Measurements from ENCODE around the gene SRSF9.
A peak's percentile ranks its signal among the peaks of the same experiment; 100 is the strongest.
"Not testable (repeated sequence)": the region's sequence is repeated elsewhere in the genome, so short reads cannot be mapped to it uniquely, and the experiment has no call there.

SRSF9 gene

DNA sequence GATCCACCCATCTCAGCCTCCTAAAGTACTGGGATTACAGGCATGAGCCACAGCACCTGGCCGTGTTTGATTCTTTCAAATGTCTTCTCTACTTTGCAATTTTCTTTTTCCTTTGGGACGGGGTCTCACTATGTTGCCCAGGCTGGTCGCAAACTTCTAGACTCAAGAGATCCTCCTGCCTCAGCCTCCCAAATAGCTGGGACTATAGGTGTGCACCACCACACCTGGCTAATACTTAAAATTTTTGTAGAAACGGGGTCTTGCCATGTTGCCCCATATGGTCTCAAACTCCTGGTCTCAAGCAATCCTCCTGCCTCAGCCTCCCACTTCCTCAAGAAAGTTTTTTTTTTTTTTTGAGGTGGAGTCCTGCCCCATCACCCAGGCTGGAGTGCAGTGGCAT is 21.6 kb downstream of the SRSF9 start:
- no peak for DNase-seq (ENCODE audit: low read depth, low spot score)

DNA sequence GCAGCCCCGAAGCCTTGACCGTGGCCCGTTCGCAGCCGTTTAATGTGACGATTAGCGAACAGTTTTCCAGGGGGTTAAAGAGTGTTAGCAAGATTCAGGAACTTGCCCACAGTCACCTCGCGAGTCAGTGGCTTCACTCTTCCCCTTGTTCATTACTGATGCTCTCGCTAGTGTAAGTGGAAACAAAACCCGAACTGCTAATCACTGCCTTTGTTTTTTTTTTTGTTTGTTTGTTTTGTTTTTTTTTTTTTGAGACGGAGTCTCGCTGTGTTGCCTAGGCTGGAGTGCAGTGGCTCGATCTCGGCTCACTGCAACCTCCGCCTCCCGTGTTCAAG is 22.7 kb downstream of the SRSF9 start:
- DNase-seq (ENCODE audit: low read depth, low spot score) = not testable (repeated sequence)

DNA sequence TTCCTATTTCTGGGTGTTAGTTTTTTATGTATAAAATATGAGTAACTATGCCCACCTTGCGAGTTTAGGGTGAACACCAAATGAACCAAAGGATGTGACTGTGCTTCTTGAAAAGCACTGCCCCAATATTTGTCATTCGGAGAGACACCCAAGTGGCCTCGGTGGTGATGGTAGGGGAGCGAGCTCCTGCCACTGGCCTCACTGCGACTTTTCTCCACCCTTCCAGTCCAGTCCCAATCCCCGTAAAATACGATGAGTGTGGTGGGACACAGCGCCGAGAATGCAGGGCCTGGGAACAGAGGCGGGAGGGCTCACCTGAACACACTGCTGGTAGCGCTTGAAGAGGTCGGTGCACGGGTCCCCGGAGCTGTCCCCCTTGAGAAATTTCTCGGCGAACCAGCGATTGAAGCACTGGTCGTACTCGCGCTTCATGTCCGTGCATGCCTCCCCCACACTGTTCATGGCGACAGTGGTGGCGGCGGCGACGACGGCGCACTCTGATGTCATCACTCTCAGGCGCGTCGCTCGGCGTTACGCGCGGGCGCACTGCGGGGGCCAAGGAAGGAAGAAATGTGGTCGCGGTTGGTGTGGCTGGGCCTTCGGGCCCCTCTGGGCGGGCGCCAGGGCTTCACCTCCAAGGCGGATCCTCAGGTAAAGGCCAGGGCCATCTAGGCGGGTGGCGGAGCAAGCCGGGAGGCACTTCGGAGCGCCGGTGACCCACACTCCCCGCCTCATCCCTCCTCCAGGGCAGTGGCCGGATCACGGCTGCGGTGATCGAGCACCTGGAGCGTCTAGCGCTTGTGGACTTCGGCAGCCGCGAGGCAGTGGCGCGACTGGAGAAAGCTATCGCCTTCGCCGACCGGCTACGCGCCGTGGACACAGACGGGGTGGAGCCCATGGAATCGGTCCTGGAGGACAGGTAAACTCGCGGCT is 23.4 kb downstream of the SRSF9 start, which contains the start of the genes GATC and TRIAP1:
TSS of gene GATC (plus strand) at position 534 of the 933 bp plus-strand sequence. CDS start at position 571, 37 bp downstream.
TSS of gene TRIAP1 (minus strand) at position 474 of the 933 bp plus-strand sequence. CDS start at position 462, 12 bp downstream.
- DNase-seq (ENCODE audit: low read depth, low spot score) = peak; percentile 96

DNA sequence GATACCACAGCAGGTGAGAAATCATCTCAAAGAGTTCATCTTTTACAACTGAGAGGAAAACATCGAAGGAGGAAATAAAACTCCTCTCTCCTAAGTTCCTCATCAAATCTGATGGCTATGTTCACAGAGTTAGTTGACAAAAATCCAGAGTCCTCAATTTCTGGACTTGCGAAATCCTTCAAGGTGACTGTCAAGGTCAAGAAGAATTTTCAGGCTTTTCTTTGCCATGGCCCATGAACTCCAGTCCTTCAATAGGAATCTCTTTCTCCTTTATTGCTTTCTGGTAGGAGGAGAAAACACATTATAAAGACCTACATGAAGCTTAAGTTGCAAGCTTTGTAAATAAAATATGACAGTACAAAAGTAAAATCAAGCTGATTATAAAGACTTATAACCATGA is 24.9 kb downstream of the SRSF9 start:
- DNase-seq (ENCODE audit: low read depth, low spot score) = no peak

DNA sequence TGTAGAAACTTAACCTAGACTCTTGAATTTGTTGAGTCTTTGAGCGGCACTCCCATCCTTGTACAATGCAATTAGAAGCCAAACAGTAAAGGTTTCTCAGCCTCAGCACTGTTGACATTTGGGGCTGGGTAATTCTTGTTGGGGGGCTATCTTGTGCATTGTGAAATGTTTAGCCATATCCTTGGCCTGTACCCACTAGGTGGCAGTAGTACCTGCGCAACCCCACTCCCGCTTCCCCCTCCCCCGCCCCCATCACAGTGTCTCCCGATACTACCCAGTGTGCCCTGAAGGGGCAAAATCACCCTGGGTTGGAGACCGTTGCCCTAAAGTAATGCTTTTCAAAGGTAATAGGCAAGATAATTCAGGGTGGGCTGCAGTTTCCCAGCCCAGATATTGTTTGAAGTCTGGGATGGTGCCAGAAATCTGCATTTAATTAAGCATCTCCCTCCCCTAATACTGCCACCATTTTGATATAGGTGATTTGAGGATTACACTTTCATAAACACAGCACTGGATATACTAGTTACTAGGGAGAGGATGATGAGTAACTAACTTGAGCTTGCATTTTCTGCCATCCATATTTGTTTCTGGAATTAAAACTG is 29.8 kb downstream of the SRSF9 start:
- DNase-seq (ENCODE audit: low read depth, low spot score) = peak; percentile 64

DNA sequence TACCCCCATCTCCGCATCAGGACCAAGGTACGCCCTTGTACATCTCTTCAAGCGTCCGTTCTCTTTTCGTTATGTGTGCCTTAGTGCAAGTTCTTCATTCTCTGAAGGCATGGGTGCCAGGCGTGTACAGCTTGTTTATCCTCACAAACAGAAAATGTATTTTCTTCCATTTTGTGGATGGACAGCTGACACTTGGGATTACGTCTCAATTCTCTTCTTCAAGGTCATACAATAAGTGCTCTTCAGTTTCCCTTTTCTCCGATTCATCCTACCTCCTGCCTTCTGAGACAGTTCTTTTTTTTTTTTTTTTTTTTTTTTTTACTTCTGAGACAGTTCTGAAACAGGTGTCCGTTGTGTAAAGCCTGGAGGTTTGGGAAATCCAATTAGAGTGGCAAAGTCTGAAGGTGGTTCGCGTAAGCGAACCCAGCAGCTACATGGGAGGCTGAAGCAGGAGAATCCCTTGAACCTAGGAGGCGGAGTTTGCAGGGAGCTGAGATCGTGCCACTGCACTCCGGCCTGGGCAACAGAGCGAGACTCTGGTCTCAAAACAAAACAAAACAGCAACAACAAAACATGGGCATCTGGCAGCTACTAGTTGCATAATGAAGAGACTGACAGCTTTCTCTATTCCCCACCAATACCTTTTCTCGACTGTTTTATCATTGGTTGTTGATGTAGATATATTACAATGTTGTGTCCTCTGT is 30.9 kb downstream of the SRSF9 start:
- no peak for DNase-seq (ENCODE audit: low read depth, low spot score)

DNA sequence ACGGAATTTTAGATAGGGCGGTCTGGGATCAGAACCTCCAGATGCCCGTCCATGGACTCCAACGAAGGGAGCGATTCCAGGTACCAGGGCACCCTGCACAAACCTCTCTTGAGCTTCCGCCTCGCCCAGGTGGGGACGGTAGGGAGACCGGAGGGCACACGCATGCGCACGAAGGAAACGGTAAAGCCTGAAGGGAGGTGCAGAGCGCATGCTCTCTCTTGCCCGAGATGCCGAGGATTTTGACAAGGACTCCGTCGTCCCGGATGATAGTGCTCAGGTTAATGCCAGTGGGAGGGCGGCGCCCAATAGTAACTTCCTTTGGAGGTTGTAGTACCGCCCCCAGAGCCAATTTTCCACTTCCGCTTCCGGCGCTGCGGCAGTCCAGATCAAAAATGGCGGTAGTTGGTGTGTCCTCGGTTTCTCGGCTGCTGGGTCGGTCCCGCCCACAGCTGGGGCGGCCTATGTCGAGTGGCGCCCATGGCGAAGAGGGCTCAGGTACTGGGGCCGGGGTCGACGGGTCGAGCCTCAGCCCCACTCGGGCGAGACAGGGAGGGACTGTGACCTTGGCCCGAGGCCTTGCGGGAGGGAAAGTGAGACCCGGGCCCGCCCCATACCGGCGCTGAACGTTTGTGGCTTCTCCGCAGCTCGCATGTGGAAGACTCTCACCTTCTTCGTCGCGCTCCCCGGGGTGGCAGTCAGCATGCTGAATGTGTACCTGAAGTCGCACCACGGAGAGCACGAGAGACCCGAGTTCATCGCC is 31.6 kb downstream of the SRSF9 start, which contains the start of gene COX6A1:
TSS of gene COX6A1 (plus strand) at position 379 of the 760 bp plus-strand sequence. CDS start at position 393, 14 bp downstream.
- DNase-seq (ENCODE audit: low read depth, low spot score) = peak; percentile 98

DNA sequence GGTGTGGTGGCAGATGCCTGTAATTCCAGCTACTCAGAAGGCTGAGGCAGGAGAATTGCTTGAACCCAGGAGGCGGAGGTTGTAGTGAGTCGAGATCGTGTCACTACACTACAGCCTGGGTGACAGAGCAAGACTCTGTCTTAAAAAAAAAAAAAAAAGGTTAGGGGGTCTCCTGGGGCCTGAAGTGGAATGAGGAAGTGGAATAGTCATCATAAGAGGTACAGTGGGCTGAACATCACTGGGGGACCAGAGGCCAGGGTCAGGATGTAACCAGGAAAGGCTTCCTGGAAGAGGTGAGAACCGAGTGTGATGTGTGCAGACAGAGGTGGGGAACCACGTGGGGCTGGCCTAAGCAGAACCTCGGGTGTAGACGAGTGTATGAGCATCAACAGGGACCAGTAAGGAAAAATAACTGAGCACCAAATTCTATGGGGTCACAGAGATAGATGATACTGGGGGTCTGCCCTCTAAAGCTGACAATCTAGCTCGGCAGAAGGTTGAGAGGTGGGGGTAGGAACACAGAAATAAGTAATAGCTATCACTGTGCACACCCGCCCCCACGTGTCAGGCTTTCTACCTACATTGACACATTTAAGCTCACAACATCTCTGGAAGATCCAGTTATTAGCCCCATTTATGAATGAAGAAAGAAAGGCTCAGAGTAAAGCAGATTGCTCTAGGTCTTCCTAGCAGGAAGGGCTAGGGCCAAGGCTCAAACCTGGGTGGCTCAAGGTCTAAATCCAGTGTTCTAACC is 36.6 kb downstream of the SRSF9 start:
- no peak for DNase-seq (ENCODE audit: low read depth, low spot score)

DNA sequence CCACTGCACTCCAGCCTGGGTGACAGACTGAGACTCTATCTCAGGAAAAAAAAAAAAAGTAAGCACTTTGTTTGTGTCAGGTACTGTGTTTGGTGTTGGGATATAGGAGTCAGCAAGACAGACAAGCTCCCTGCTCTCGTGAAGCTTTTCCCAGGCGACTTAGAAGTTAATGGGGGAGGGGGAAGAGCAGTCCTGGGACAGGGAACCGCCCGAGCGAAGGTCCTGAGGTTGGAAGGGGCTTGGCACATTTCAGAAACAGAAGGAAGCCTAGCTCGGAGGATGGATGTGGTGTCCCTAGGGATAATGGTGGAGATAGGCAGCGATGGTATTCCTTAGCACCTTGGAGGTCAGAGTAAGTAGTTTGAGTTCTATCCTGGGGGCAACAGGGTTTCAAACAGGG is 40.2 kb downstream of the SRSF9 start:
- DNase-seq (ENCODE audit: low read depth, low spot score) = peak; percentile 30

DNA sequence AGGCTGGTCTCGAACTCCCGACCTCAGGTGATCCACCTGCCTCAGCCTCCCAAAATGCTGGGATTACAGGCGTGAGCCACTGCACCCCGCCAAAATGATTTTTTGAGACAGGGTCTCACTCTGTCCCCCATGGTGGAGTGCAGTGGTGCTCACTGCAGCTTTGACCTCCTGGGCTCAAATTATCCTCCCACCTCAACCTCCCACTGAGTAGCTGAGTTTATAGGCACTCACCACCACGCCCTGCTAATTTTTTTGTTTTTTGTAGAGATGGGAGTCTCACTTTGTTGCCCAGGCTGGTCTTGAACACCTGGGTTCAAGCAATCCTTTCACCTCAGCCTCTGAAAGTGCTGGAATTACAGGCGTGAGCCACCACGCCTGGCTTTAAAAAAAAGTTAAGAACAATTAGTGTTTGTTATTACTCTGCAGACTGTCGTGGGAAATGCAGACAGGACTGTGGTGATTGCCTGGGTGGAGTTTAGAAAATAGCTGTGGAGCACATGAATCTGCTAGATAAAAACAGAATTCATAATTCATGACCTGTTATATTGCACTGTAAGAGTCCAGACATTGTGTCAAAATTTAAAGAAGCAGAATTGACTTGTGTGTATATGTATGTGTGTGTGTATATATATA is 40.8 kb downstream of the SRSF9 start:
- no peak for DNase-seq (ENCODE audit: low read depth, low spot score)

DNA sequence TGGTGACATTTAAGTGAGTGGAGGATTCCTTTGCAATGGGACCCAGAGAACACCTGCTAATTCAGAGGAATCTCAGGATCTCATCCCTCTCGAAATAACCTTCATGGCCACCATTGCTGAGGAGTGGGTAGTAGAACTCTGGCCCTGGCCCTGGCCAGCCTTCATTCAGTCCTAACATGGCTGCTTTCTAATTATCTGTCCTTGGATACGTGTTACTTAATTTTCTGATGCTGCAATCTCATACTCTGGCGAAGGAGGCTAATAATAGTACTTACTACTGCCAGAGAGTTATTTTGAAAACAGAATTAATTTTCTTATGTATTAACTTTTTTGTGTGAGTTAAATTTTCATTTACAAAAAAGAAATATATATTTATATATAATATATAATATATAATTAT is 43.8 kb downstream of the SRSF9 start:
- no peak for DNase-seq (ENCODE audit: low read depth, low spot score)

DNA sequence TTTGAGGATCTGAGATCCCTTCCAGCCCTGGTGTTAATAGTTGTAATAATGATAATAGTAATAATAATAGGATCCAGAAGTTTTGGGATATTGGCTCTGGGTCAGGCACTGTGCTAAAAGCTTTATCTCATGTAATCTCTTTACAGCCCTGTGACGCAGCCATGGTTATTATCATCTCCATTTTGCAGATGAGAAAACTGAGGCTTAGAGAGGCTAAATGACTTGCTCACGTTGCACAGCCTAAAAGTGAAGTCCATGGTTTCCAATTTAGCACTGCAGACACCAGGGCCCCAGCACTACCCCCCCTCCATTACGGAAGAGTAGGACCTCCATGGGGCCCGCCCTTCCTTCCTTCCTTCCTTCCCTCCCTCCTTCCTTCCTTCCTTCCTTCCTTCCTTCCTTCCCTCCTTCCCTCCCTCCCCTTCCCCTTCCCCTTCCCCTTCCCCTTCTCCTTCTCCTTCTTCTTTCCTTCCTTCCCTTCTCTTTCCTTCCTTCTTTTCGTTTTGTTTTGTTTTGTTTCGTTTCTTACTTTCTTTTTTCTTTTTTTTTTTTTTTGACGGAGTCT is 46.6 kb downstream of the SRSF9 start:
- DNase-seq (ENCODE audit: low read depth, low spot score) = no peak

DNA sequence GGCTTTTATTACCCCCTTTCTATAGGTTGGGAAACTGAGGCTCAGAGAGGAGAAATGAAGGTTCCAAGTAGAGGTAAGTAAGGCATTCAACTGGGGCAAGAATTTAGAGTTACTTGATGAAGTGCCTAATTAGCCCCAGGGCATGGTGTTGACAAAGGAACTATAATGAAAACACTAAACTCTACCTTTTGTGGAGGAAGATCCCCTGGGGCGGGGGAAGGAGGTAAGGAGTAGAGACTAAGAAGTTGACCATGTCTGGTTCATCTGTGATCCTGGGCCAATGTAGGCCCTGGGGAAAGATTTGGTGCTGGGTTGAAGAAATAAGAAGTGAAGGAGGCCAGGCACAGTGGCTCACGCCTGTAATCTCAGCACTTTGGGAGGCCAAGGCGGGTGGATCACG is 47.8 kb downstream of the SRSF9 start:
- DNase-seq (ENCODE audit: low read depth, low spot score) = peak; percentile 89

DNA sequence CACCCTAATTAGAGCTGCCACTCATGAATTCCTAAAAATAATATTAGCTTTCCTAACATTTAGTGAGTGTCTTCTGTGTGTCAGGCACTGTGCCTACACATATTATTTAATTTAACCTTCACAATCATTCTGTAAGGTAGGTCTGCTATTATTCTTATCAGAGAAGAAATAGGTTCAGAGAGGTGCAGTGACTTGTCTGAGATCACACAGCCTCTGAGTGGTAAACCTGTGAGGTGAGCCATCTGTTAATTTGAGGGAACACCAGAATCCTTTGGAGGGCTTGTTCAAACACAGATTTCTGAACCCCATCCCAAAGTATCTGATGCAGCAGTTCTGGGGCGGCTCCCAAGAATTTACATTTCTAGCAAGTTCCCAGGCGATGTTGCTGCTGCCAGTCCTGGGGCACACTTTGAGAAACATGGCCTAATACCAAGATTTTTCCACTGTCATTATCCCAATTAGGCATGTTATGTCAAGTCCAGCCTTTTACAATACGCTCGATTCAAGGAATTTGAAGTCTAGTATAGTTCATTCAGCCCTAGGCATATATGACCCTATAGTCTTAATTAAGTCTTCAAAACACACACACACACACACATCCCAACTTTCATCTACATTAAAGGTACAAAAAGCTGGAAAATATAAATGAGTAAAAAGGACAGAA is 51.5 kb downstream of the SRSF9 start:
- DNase-seq (ENCODE audit: low read depth, low spot score) = no peak

DNA sequence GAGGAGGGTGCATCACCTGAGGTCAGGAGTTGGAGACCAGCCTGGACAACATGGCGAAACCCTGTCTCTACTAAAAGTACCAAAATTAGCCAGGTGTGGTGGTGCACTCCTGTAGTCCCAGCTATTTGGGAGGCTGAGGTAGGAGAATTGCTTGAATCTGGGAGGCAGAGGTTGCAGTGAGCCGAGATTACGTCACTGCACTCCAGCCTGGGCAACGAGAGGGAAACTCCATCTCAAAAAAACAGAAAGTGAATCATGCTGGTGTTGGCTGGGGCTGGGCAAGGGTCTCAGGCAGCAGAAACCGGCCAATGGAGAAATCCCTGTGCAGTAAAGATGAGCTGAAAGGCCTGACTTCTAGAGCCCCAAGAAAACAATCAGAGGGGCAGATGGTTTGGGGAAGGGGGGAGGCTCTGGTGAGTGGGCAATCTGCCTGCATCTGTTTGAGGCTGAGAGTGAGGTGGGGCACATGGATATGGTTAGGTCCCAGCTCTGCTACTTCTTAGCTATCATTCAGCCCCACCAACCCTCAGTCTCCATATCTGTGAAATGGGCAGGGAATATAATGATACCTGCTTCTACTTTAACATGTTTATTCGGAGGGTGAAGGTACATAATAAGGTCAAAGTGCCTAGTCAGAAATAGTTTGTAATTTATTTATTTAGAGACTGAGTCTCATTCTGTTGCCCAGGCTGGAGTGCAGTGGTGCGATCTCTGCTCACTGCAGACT is 52.9 kb downstream of the SRSF9 start:
- no peak for DNase-seq (ENCODE audit: low read depth, low spot score)

DNA sequence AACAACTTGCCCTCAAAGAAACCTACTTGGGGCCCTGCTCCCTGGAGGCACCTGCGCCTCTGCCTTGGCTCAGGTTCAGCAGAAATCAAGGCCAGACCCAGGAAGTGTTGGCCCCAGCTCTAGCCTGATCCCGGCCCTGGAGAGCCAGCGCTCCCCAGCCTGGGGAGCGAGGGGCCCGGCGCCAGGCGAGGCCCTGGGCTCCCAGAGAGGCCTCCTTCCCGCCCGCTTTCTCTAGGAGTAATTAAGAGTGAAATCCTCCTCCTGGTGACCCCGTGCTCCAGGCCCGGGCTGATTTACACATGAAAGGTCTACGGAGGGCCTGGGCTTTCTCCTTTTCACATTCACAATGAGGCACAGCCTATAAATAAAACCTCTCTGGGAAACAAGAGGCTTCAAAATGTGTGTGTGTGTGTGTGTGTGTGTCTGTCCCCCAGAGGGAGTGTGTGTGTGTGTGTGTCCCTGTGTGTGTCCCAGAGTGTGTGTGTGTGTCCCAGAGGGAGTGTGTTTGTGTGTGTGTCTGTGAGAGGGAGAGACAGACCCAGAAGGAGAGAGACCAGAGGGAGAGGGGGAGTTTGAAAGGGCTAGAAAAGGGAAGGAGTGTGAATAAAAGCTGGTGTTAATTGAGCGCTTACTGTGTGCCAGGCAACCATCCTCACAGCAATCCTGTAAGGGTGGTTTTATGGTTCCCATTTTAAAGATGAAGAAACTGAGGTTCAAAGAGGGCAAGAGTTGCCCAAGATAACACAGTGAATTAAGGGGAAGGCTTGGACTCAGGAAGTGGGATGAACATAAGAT is 55.5 kb downstream of the SRSF9 start:
- DNase-seq (ENCODE audit: low read depth, low spot score) = peak; percentile 96

DNA sequence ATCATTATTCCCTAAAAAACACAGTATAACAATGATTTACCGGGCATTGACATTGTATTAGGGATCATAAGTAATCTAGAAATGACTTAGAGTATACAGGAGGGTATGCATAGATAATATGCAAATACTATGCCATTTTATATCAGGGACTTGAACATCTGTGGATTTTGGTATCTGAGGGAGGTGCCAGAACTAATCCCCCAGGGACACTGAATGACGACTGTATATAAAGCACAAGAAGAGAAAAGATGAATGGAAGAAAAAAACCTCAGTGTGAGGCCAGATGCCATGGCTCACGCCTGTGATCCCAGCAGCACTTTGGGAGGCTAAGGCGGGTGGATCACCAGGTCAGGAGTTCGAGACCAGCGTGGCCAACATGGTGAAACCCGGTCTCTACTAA is 57.1 kb downstream of the SRSF9 start:
- no peak for DNase-seq (ENCODE audit: low read depth, low spot score)

Measured in ELF-1 (cell line).